GM18951 (cell line): Measurements from ENCODE around the gene MUSK.

ENCODE experiments used
- POLR2A ChIP-seq: IDR thresholded peaks from 4 replicates; pipeline ENCODE4 v1.6.1; 2011; ENCODE audit warnings: mild to moderate bottlenecking; ENCODE audit not compliant: insufficient read length, insufficient read depth; ENCODE audit errors: extremely low read depth
- in situ Hi-C: fragments of 300-500 bp; cut with MboI; formaldehyde crosslinking; loops from one replicate; pipeline ENCODE4 v1.12.0; 2022; ENCODE audit warnings: low sequenced_read_pairs, mixed read lengths, inconsistent platforms; ENCODE audit not compliant: unreplicated experiment

Gene MUSK

GRCh38 chr9:110755179-110755578, 86.6 kb downstream of the MUSK start:
- in situ Hi-C loops = no loop called here
- no peak for TF ChIP-seq POLR2A

GRCh38 chr9:110758201-110758600, 89.6 kb downstream of the MUSK start:
- TF ChIP-seq POLR2A = no peak
- in situ Hi-C loops = no loop called here

- TF ChIP-seq POLR2A = no peak
- in situ Hi-C loops = no loop called here
Measured at GRCh38 chr9:110762783-110763182, 94.2 kb downstream of the MUSK start.

GRCh38 chr9:110763568-110763967, 95.0 kb downstream of the MUSK start:
- TF ChIP-seq POLR2A = no peak
- in situ Hi-C loops = no loop called here

- TF ChIP-seq POLR2A = no peak
- in situ Hi-C loops = no loop called here
Measured at GRCh38 chr9:110764006-110764405, 95.4 kb downstream of the MUSK start.

GRCh38 chr9:110765926-110766325, 97.3 kb downstream of the MUSK start:
- no peak for TF ChIP-seq POLR2A
- in situ Hi-C loops = no loop called here

GRCh38 chr9:110767559-110768063, 99.0 kb downstream of the MUSK start:
- no peak for TF ChIP-seq POLR2A
- in situ Hi-C loops = no loop called here

- TF ChIP-seq POLR2A = no peak
- in situ Hi-C loops = no loop called here
Measured at GRCh38 chr9:110768886-110769285, 100.3 kb downstream of the MUSK start.

- no peak for TF ChIP-seq POLR2A
- in situ Hi-C loops = no loop called here
Measured at GRCh38 chr9:110769667-110770066, 101.1 kb downstream of the MUSK start.

GRCh38 chr9:110775724-110776123, 107.1 kb downstream of the MUSK start:
- no peak for TF ChIP-seq POLR2A
- in situ Hi-C loops = no loop called here

- in situ Hi-C loops = no loop called here
- no peak for TF ChIP-seq POLR2A
Measured at GRCh38 chr9:110776221-110776620, 107.6 kb downstream of the MUSK start.

- in situ Hi-C loops = no loop called here
- TF ChIP-seq POLR2A = no peak
Measured at GRCh38 chr9:110777196-110777875, 108.7 kb downstream of the MUSK start.

- in situ Hi-C loops = no loop called here
- TF ChIP-seq POLR2A = no peak
Measured at GRCh38 chr9:110777876-110778215, 109.3 kb downstream of the MUSK start.

- TF ChIP-seq POLR2A = no peak
- in situ Hi-C loops = no loop called here
Measured at GRCh38 chr9:110782701-110783100, 114.1 kb downstream of the MUSK start.

- no peak for TF ChIP-seq POLR2A
- in situ Hi-C loops = no loop called here
Measured at GRCh38 chr9:110784309-110784708, 115.7 kb downstream of the MUSK start.
